Ovary (tissue), 9 donors: ENCODE results near the gene PDP2. TPM values are rescaled to one million over a fixed set of nuclear protein-coding genes. Genes with fewer than 3 reads are reported as not detected.

Source experiments
- DNase-seq, 5 donors: peaks; one replicate each; pipeline ENCODE4 v3.0.0-alpha.2; 2019 to 2020
- H3K27ac ChIP-seq, 2 donors: fragments of 200-600 bp; one replicate each; pipeline versions ENCODE4 v1.5.1 to v1.8.0; 2019 to 2022
- H3K27me3 ChIP-seq: fragments of 200-600 bp; one replicate; pipeline ENCODE4 v1.8.0; 2022
- H3K36me3 ChIP-seq: fragments of 200-600 bp; sonication (generic); one replicate; pipeline ENCODE4 v1.5.1; 2019
- H3K4me1 ChIP-seq: one replicate; pipeline ENCODE4 v1.8.1; 2013; ENCODE audit warnings: mild to moderate bottlenecking, moderate library complexity; ENCODE audit not compliant: insufficient read depth
- H3K4me3 ChIP-seq: fragments of 200-600 bp; sonication (generic); one replicate; pipeline ENCODE4 v1.5.1; 2017
- H3K9me3 ChIP-seq, 2 donors: fragments of 200-600 bp in 1 of 2; sonication (generic) in 1 of 2; one replicate each; pipeline versions ENCODE4 v1.5.1 to v1.8.1; 2013 to 2019; ENCODE audit warnings: mild to moderate bottlenecking in 1 of 2, moderate library complexity in 1 of 2
- EP300 ChIP-seq: sonication (generic); formaldehyde crosslinking; IDR thresholded peaks from one replicate; pipeline ENCODE4 v1.6.1; 2017; ENCODE audit warnings: antibody characterized with exemption
- POLR2A ChIP-seq: fragments of 450-650 bp; IDR thresholded peaks from one replicate; pipeline ENCODE4 v1.6.1; 2017; ENCODE audit warnings: antibody characterized with exemption, mild to moderate bottlenecking, moderate library complexity
- WGBS, 3 donors: extraction: QIAGEN DNeasy Blood & Tissue Kit in 1 of 3; methylation state at CpG; one replicate each; pipeline versions ENCODE4 v1.1.5 to v1.1.7; 2013 to 2017; 5-methylcytosine and 5-hydroxymethylcytosine counted together
- intact Hi-C, 4 donors: fragments of 100-400 bp; cut with DNase I; formaldehyde crosslinking; loops; one replicate each; pipeline versions ENCODE4 v1.11.0 to v1.15.1; 2022 to 2023
- polyA plus RNA-seq, 2 donors: library from polyadenylated mRNA; stranded (reverse); fragments of 200-250 nt in 1 of 2; fragments of 350-450 nt in 1 of 2; fragmentation: Illumina TruSeq in 1 of 2; extraction: RNeasy Lipid Tissue Mini Kit (QIAGEN cat#74804) in 1 of 2; gene quantifications; one replicate each; pipeline ENCODE4 v1.2.3, GENCODE V29; 2013 to 2014
- total RNA-seq, 7 donors: library from RNA; depleted of rRNA in 2 of 7; stranded (reverse); fragments of >200 nt in 2 of 7; fragmentation: NEBNext Ultra II Directional in 3 of 7; extraction: Animal tissue kit (Norgen Biotek cat#: 25700) in 3 of 7; gene quantifications; one replicate each; pipeline versions ENCODE4 v1.1.0 to v1.2.4, GENCODE V29; 2016 to 2023
- TF ChIP-seq, protein P1 (sequence below), 3 donors: fragments of 450-650 bp in 2 of 3; fragments of 200-600 bp in 1 of 3; IDR thresholded peaks; one replicate each; pipeline versions ENCODE4 v1.5.1 to v1.8.0; 2016 to 2022; ENCODE audit warnings: antibody characterized with exemption in 3 of 3, mild to moderate bottlenecking in 1 of 3
- donor health status: DM: no; HTN: no; CAD: no; lungs with moderate emphysema.
- donor health status: DM: no; HTN: no; CAD: no.
- donor health status: Bipolar disorder and iron deficiency.
- donor health status: DM: yes; HTN: yes; CAD: no.
- donor health status: DM: no; HTN: no; CAD: no.
- donor health status: DM: yes; HTN: yes; CAD: no.

PDP2 gene
- total and polyA plus RNA-seq, 9 donors, result 3.9 to 27.9 (median 18.5) TPM

DNA sequence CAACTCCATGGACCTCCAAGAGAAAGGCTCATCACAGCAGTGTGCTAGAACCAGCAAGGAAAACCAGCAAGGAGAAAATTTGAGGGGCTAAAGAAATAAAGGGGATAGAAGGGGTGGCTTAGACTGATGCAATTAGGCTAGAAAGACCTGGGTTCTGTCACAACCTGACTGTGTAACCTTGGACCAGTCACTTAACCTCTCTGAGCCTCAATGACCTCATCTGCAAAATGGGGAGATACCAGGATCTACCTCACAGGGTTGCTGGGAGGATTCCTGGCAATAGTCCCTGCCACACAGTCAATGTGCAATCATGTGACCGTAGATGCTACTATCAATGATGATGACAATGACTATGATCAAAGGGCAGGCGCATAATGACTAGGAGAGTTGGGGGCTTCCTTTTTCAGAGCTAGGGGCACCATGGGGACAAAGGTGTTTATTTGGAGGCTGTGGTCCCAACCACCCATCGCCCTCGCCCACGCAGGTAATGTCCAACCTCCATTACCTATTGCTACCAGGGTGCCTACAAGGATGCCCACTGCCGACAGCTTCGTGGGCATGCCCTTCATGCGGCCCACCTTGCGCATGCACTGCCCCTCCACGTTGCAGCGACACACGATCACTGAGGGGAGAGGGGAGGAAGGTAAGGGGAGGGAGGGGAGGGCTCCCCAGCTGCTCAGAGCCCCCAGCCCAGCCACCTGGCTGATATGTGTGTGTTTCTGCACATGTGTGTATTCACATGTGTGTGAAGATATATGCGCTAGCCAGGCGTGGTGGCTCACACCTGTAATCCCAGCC lies 28.6 kb downstream of the PDP2 start:
- H3K4me1 ChIP-seq, result peaks cover 16% of the 10 kb centered on the region
- WGBS, 3 donors, result 92 to 96% (median 94%) methylated on average over 14 of the region's 14 CpGs
- no peak overlapping the region for H3K27ac ChIP-seq
- TF ChIP-seq, protein P1, sequence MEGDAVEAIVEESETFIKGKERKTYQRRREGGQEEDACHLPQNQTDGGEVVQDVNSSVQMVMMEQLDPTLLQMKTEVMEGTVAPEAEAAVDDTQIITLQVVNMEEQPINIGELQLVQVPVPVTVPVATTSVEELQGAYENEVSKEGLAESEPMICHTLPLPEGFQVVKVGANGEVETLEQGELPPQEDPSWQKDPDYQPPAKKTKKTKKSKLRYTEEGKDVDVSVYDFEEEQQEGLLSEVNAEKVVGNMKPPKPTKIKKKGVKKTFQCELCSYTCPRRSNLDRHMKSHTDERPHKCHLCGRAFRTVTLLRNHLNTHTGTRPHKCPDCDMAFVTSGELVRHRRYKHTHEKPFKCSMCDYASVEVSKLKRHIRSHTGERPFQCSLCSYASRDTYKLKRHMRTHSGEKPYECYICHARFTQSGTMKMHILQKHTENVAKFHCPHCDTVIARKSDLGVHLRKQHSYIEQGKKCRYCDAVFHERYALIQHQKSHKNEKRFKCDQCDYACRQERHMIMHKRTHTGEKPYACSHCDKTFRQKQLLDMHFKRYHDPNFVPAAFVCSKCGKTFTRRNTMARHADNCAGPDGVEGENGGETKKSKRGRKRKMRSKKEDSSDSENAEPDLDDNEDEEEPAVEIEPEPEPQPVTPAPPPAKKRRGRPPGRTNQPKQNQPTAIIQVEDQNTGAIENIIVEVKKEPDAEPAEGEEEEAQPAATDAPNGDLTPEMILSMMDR (IDR thresholded peaks at IDR 0.05), result no peak
- TF ChIP-seq POLR2A, result no peak
- TF ChIP-seq EP300, result no peak
- intact Hi-C loops, result no loop called here
- no peak for DNase-seq
- no peaks in the 10 kb centered on the region for H3K9me3 ChIP-seq
- no peak overlapping the region for H3K4me3 ChIP-seq
- no peaks in the 10 kb centered on the region for H3K36me3 ChIP-seq
- H3K27me3 ChIP-seq, result no peaks in the 10 kb centered on the region

DNA sequence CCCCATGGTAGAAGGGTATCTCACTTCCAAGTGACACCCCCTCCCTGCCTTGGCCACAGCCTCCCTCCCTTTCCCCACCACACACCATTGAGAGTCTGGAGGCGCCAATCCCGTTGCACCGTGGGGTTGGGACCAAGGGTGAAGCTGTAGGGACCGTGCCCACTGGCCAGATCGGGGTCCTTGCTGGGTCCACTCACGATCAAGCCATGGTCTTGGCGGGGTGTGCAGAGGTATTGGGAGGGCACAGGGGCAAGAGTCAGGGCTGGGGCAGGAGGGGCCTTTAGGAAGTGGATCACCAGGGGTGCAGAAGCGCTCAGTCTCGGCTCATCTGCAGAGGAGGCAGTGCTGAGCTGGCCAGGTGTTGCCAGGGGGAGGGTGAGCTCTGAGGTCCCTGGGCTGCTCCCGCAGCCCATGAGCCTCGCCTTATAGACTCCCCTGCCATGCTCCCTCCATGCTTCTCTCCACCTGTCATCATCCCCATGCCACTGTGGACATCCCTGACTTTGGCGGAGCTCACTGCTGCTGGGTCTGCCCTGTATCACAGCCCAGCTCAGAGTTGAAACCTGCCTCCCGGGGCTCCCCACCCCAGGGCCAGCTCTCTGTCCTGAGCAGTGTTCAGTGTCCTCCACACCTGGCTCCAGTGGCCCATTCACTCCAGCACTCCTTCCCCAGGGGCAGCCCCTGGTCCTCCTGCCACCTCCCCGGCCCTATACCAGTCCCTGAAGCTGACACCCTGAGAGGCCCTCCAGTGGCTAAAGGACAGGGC lies 30.0 kb downstream of the PDP2 start:
- Histone ChIP-seq H3K9me3 (no peaks in the 10 kb centered on the region), H3K4me1 (peaks cover 8% of the 10 kb centered on the region), H3K36me3 (no peaks in the 10 kb centered on the region), H3K27ac (no peak overlapping the region), H3K27me3 (no peaks in the 10 kb centered on the region), H3K4me3 (no peak overlapping the region)
- intact Hi-C loops, result no loop called here
- WGBS, 3 donors, result 79 to 89% (median 84%) methylated on average over 13 to 14 of the region's 14 CpGs
- no peak for DNase-seq
- TF ChIP-seq, protein P1 (IDR thresholded peaks at IDR 0.05), result no peak
- no peak for TF ChIP-seq POLR2A
- no peak for TF ChIP-seq EP300

DNA sequence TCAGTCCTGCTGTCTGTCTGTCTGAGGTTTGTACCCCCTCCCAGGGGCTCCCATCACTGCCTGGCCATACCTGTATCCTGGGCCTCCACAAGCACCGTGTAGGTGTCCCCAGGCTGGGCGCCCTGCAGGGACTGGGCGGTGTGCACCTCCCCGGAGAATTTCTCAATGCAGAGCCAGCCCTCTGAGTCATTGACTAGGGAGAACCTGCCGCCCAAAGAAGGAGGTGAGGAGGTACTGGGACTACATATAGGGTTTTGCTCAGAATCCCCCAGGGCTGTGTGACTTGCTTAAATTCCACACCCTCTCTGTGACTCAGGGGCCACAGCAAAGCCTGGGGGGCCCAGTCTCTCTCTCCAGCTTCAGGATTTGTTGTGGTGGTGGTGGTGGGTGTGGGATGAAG lies 30.8 kb downstream of the PDP2 start:
- Histone ChIP-seq H3K27me3 (no peaks in the 10 kb centered on the region), H3K4me3 (no peak overlapping the region), H3K36me3 (no peaks in the 10 kb centered on the region), H3K4me1 (peaks cover 2% of the 10 kb centered on the region), H3K9me3 (no peaks in the 10 kb centered on the region), H3K27ac (no peak overlapping the region)
- DNase-seq, result no peak
- 68 to 84% (median 80%) methylated on average over 5 of the region's 5 CpGs for whole genome bisulfite sequencing, 3 donors
- TF ChIP-seq, protein P1 (IDR thresholded peaks at IDR 0.05), result no peak
- TF ChIP-seq EP300, result no peak
- TF ChIP-seq POLR2A, result no peak
- intact Hi-C loops, result no loop called here

DNA sequence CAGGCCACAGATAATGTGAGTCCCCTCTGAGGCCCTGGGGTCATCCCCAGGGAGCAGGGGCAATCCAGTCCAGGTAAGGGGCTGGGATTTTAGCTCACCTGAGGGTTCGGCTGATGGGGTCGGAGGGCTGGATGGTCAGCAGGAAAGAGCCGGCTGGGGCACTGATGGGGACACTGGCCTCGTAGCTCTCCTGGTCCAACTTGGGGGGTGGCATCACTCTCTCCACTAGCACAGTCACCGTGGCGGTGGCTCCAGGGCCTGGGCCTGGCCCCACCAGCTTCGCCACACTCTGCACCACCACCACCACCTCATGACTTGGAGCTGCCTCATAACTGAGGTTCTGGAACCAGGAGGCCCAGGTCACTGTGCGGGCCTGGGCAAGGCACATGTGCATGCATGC lies 31.5 kb downstream of the PDP2 start:
- H3K27me3 ChIP-seq, result no peaks in the 10 kb centered on the region
- WGBS, 3 donors, result 93 to 100% (median 96%) methylated on average over 7 to 8 of the region's 8 CpGs
- TF ChIP-seq, protein P1 (IDR thresholded peaks at IDR 0.05), result no peak
- TF ChIP-seq POLR2A, result no peak
- TF ChIP-seq EP300, result no peak

More for the DNA sequence above, 31.5 kb downstream of the PDP2 start:
- Histone ChIP-seq H3K27ac (no peak overlapping the region), H3K9me3 (no peaks in the 10 kb centered on the region), H3K4me1 (no peaks in the 10 kb centered on the region), H3K36me3 (no peaks in the 10 kb centered on the region), H3K4me3 (no peak overlapping the region)
- no peak for DNase-seq
- intact Hi-C loops, result no loop called here
